Activated CD4-positive, alpha-beta T cell treated with anti-CD3 and anti-CD28 coated beads, Interleukin-2, amount 10 ng/mL, durations not matched to agents 24 days and 14 days (primary cell): ENCODE measurements around the gene TPH1. TPM values are rescaled to one million over a fixed set of nuclear protein-coding genes. Genes with fewer than 3 reads are reported as not detected.

Source experiments
- DNase-seq: peaks from one replicate; pipeline ENCODE4 v3.0.0; 2022
- H3K27ac Mint-ChIP-seq: one replicate; pipeline ENCODE4 v1.8.0; 2022; ENCODE audit warnings: mild to moderate bottlenecking, mixed read lengths
- H3K27me3 Mint-ChIP-seq: one replicate; pipeline ENCODE4 v1.8.0; 2022; ENCODE audit warnings: mixed read lengths
- H3K36me3 Mint-ChIP-seq: one replicate; pipeline ENCODE4 v1.8.0; 2022; ENCODE audit warnings: low read depth, mild to moderate bottlenecking, mixed read lengths
- H3K4me1 Mint-ChIP-seq: one replicate; pipeline ENCODE4 v1.8.0; 2021; ENCODE audit warnings: mixed read lengths
- H3K4me3 Mint-ChIP-seq: one replicate; pipeline ENCODE4 v1.8.0; 2022; ENCODE audit warnings: mild to moderate bottlenecking, moderate library complexity, mixed read lengths
- H3K9me3 Mint-ChIP-seq: one replicate; pipeline ENCODE4 v1.8.0; 2021; ENCODE audit warnings: mixed read lengths
- intact Hi-C: fragments of 100-400 bp; cut with micrococcal nuclease; formaldehyde crosslinking; loops from one replicate; pipeline ENCODE4 v1.15.1; 2023
- total RNA-seq: library from RNA; stranded (reverse); gene quantifications from 2 replicates; pipeline ENCODE4 v1.2.3, GENCODE V29; 2022

The TPH1 gene
- total RNA-seq, 1 donor from 2014 or later: 0.56 TPM

GRCh38 chr11:18063862-18064434 lies 17.9 kb upstream of the TPH1 start:
- peak; percentile 44 for DNase-seq
- intact Hi-C loops: no loop called here
- H3K36me3 Mint-ChIP-seq: no peaks in the 10 kb centered on the region
- no peaks in the 10 kb centered on the region for H3K9me3 Mint-ChIP-seq
- H3K4me3 Mint-ChIP-seq: no peak overlapping the region
- no peak overlapping the region for H3K27ac Mint-ChIP-seq
- peaks cover 3% of the 10 kb centered on the region for H3K27me3 Mint-ChIP-seq
- no peaks in the 10 kb centered on the region for H3K4me1 Mint-ChIP-seq

GRCh38 chr11:18063125-18063524 lies 17.1 kb upstream of the TPH1 start:
- Mint-ChIP-seq H3K36me3 (no peaks in the 10 kb centered on the region), H3K27ac (no peak overlapping the region), H3K9me3 (no peaks in the 10 kb centered on the region), H3K4me1 (no peaks in the 10 kb centered on the region), H3K4me3 (no peak overlapping the region), H3K27me3 (peaks cover 3% of the 10 kb centered on the region)
- intact Hi-C loops: no loop called here
- no peak for DNase-seq

GRCh38 chr11:18061351-18061750 lies 15.3 kb upstream of the TPH1 start:
- Mint-ChIP-seq H3K36me3 (no peaks in the 10 kb centered on the region), H3K27me3 (peaks cover 6% of the 10 kb centered on the region), H3K27ac (no peak overlapping the region), H3K9me3 (no peaks in the 10 kb centered on the region), H3K4me3 (no peak overlapping the region), H3K4me1 (no peaks in the 10 kb centered on the region)
- intact Hi-C loops: no loop called here
- DNase-seq: no peak

GRCh38 chr11:18056561-18057181 lies 10.6 kb upstream of the TPH1 start:
- intact Hi-C loops: no loop called here
- H3K4me1 Mint-ChIP-seq: no peaks in the 10 kb centered on the region
- DNase-seq: no peak
- H3K27ac Mint-ChIP-seq: no peak overlapping the region
- H3K9me3 Mint-ChIP-seq: no peaks in the 10 kb centered on the region
- H3K27me3 Mint-ChIP-seq: peaks cover 10% of the 10 kb centered on the region
- H3K4me3 Mint-ChIP-seq: no peak overlapping the region
- H3K36me3 Mint-ChIP-seq: no peaks in the 10 kb centered on the region

- Mint-ChIP-seq H3K36me3 (no peaks in the 10 kb centered on the region), H3K4me1 (peaks cover 2% of the 10 kb centered on the region), H3K27me3 (peaks cover 12% of the 10 kb centered on the region), H3K4me3 (no peak overlapping the region), H3K9me3 (no peaks in the 10 kb centered on the region), H3K27ac (no peak overlapping the region)
- intact Hi-C loops: no loop called here
- DNase-seq: no peak
These were observed 8.5 kb upstream of the TPH1 start for GRCh38 chr11:18054511-18055103.

GRCh38 chr11:18050848-18051247 lies 4.8 kb upstream of the TPH1 start:
- Mint-ChIP-seq H3K36me3 (no peaks in the 10 kb centered on the region), H3K4me3 (no peak overlapping the region), H3K27me3 (peaks cover 40% of the 10 kb centered on the region), H3K9me3 (peaks cover 11% of the 10 kb centered on the region), H3K4me1 (peaks cover 2% of the 10 kb centered on the region), H3K27ac (no peak overlapping the region)
- DNase-seq: no peak
- intact Hi-C loops: no loop called here

GRCh38 chr11:18036456-18036855 lies 9.6 kb downstream of the TPH1 start:
- no peak for DNase-seq
- no peaks in the 10 kb centered on the region for H3K9me3 Mint-ChIP-seq
- intact Hi-C loops: no loop called here
- H3K36me3 Mint-ChIP-seq: no peaks in the 10 kb centered on the region
- H3K4me3 Mint-ChIP-seq: no peak overlapping the region
- no peaks in the 10 kb centered on the region for H3K4me1 Mint-ChIP-seq
- H3K27me3 Mint-ChIP-seq: peaks cover 14% of the 10 kb centered on the region
- no peak overlapping the region for H3K27ac Mint-ChIP-seq

GRCh38 chr11:18027475-18027874 lies 18.6 kb downstream of the TPH1 start:
- DNase-seq: no peak
- intact Hi-C loops: no loop called here
- Mint-ChIP-seq H3K9me3 (no peaks in the 10 kb centered on the region), H3K4me1 (peaks cover 4% of the 10 kb centered on the region), H3K36me3 (no peaks in the 10 kb centered on the region), H3K4me3 (no peak overlapping the region), H3K27ac (no peak overlapping the region), H3K27me3 (peaks cover 14% of the 10 kb centered on the region)

- H3K4me1 Mint-ChIP-seq: peaks cover 4% of the 10 kb centered on the region
- DNase-seq: no peak
- intact Hi-C loops: no loop called here
- no peak overlapping the region for H3K27ac Mint-ChIP-seq
- H3K9me3 Mint-ChIP-seq: no peaks in the 10 kb centered on the region
- H3K27me3 Mint-ChIP-seq: peaks cover 8% of the 10 kb centered on the region
- H3K36me3 Mint-ChIP-seq: no peaks in the 10 kb centered on the region
- H3K4me3 Mint-ChIP-seq: no peak overlapping the region
These were observed 23.6 kb downstream of the TPH1 start for GRCh38 chr11:18022419-18022818.

GRCh38 chr11:18019650-18020049 lies 26.4 kb downstream of the TPH1 start:
- Mint-ChIP-seq H3K27ac (no peak overlapping the region), H3K27me3 (peaks cover 6% of the 10 kb centered on the region), H3K36me3 (no peaks in the 10 kb centered on the region), H3K4me1 (peaks cover 9% of the 10 kb centered on the region), H3K9me3 (no peaks in the 10 kb centered on the region), H3K4me3 (no peak overlapping the region)
- intact Hi-C loops: loop anchor here (10.0 kb wide), 1 partner anchor 745 kb away; the partner anchor contains the start of gene NUCB2
- DNase-seq: no peak

GRCh38 chr11:18016789-18017188 lies 29.3 kb downstream of the TPH1 start:
- Mint-ChIP-seq H3K4me1 (peaks cover 27% of the 10 kb centered on the region), H3K36me3 (no peaks in the 10 kb centered on the region), H3K27ac (no peak overlapping the region), H3K27me3 (peaks cover 3% of the 10 kb centered on the region), H3K4me3 (no peak overlapping the region), H3K9me3 (no peaks in the 10 kb centered on the region)
- DNase-seq: no peak
- intact Hi-C loops: loop anchor here (10.0 kb wide), 1 partner anchor 742 kb away; the partner anchor contains the start of gene NUCB2

- no peaks in the 10 kb centered on the region for H3K36me3 Mint-ChIP-seq
- H3K27me3 Mint-ChIP-seq: peaks cover 3% of the 10 kb centered on the region
- H3K9me3 Mint-ChIP-seq: no peaks in the 10 kb centered on the region
- peak overlapping the region; percentile 39 for H3K27ac Mint-ChIP-seq
- intact Hi-C loops: loop anchor here (5.0 to 10.0 kb wide), 3 partner anchors 367 to 740 kb away; partner anchors contain the start of gene NUCB2
- H3K4me3 Mint-ChIP-seq: peak overlapping the region; percentile 59
- H3K4me1 Mint-ChIP-seq: peaks cover 37% of the 10 kb centered on the region
- no peak for DNase-seq
These were observed 31.2 kb downstream of the TPH1 start for GRCh38 chr11:18014876-18015275.

- Mint-ChIP-seq H3K9me3 (no peaks in the 10 kb centered on the region), H3K36me3 (no peaks in the 10 kb centered on the region), H3K27ac (peak overlapping the region; percentile 92), H3K4me3 (peak overlapping the region; percentile 90), H3K27me3 (peaks cover 3% of the 10 kb centered on the region), H3K4me1 (peaks cover 37% of the 10 kb centered on the region)
- intact Hi-C loops: loop anchor here (1.0 to 10.0 kb wide), 6 partner anchors 92 to 1227 kb away; partner anchors contain the start of genes E2F8, NUCB2 and SAAL1
- no peak for DNase-seq
These were observed 32.1 kb downstream of the TPH1 start for GRCh38 chr11:18013790-18014507.
